Measurements from ENCODE around the gene FAM162A. TPM values are rescaled to one million over a fixed set of nuclear protein-coding genes. Genes with fewer than 3 reads are reported as not detected.

Gene FAM162A
- total RNA-seq, 1 donor from 2014 or later: 52.5 TPM

DNA sequence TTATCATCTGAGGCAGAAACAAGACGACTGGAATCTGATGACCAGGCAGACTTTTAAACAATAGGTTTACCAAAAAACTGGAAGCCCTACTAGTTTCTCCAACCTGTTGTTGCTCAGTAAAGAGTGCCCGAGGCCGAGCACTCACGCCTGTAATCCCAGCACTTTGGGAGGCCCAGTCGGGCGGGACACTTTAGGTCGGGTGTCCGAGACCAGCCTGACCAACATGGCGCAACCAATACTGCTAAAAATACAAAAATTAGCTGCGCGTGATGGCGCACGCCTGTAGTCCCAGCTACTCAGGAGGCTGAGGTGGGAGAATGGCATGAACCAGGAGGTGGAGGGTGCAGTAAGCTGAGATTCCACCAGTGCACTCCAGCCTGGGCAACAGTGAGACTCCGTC is 33.0 kb downstream of the FAM162A start:
- H3K4me3 Mint-ChIP-seq (ENCODE audit: low read depth): peak overlapping the region; percentile 91
- H3K36me3 Mint-ChIP-seq (ENCODE audit: insufficient read depth): peaks cover 6% of the 10 kb centered on the region
- no peaks in the 10 kb centered on the region for H3K9me3 Mint-ChIP-seq (ENCODE audit: low read depth)
- H3K4me1 Mint-ChIP-seq (ENCODE audit: low read depth): peaks cover 18% of the 10 kb centered on the region
- H3K27ac Mint-ChIP-seq: peak overlapping the region; percentile 98
- no peak for DNase-seq (ENCODE audit: low spot score, unreplicated experiment)
- TF ChIP-seq, protein P1, sequence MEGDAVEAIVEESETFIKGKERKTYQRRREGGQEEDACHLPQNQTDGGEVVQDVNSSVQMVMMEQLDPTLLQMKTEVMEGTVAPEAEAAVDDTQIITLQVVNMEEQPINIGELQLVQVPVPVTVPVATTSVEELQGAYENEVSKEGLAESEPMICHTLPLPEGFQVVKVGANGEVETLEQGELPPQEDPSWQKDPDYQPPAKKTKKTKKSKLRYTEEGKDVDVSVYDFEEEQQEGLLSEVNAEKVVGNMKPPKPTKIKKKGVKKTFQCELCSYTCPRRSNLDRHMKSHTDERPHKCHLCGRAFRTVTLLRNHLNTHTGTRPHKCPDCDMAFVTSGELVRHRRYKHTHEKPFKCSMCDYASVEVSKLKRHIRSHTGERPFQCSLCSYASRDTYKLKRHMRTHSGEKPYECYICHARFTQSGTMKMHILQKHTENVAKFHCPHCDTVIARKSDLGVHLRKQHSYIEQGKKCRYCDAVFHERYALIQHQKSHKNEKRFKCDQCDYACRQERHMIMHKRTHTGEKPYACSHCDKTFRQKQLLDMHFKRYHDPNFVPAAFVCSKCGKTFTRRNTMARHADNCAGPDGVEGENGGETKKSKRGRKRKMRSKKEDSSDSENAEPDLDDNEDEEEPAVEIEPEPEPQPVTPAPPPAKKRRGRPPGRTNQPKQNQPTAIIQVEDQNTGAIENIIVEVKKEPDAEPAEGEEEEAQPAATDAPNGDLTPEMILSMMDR (IDR thresholded peaks at IDR 0.05; ENCODE audit: unreplicated experiment): no peak
- no peaks in the 10 kb centered on the region for H3K27me3 Mint-ChIP-seq

DNA sequence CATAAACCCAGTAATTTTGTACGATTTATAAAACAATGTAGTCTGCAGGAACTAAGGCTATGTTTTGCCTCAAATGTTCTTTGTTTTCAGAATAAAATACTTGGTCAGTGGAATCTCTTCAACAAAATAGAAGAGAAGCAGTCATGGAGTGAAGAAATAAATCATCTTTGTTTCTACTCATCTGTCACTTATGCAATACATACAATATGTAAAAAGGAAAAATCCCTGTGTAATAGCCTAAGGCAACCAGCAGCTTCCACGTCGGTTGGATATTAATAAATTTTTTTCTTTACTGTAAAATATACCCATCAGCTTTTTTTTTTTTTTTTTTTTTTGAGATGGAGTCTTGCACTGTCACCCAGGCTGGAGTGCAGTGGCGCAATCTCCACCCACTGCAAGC is 37.1 kb downstream of the FAM162A start:
- Mint-ChIP-seq H3K36me3 (ENCODE audit: insufficient read depth) (peaks cover 4% of the 10 kb centered on the region), H3K9me3 (ENCODE audit: low read depth) (no peaks in the 10 kb centered on the region), H3K4me1 (ENCODE audit: low read depth) (peaks cover 6% of the 10 kb centered on the region), H3K27me3 (no peaks in the 10 kb centered on the region), H3K4me3 (ENCODE audit: low read depth) (no peak overlapping the region), H3K27ac (no peak overlapping the region)
- TF ChIP-seq, protein P1 (IDR thresholded peaks at IDR 0.05; ENCODE audit: unreplicated experiment): no peak
- DNase-seq (ENCODE audit: low spot score, unreplicated experiment): no peak

DNA sequence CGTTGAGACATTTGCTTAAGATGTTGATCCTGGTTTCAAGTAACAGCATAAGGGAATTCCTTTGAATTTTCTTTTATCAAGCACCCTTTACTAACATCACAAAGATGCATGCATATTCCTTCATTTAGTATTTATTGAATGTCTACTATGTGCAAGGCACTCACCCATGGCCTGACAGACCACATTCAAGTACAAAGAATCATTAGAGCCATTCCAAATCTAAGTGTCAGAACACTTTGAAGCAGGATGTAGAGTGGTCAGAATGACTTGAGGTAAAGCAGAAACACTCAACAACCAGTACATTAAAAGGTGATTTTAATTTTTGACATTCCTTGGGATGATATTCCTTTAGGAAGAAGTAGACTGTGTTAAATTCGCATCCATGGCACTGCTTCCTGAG is 37.9 kb downstream of the FAM162A start:
- no peak for DNase-seq (ENCODE audit: low spot score, unreplicated experiment)
- H3K4me3 Mint-ChIP-seq (ENCODE audit: low read depth): no peak overlapping the region
- peaks cover 3% of the 10 kb centered on the region for H3K4me1 Mint-ChIP-seq (ENCODE audit: low read depth)
- no peak overlapping the region for H3K27ac Mint-ChIP-seq
- TF ChIP-seq, protein P1 (IDR thresholded peaks at IDR 0.05; ENCODE audit: unreplicated experiment): no peak
- H3K36me3 Mint-ChIP-seq (ENCODE audit: insufficient read depth): peaks cover 4% of the 10 kb centered on the region
- H3K27me3 Mint-ChIP-seq: no peaks in the 10 kb centered on the region
- no peaks in the 10 kb centered on the region for H3K9me3 Mint-ChIP-seq (ENCODE audit: low read depth)

DNA sequence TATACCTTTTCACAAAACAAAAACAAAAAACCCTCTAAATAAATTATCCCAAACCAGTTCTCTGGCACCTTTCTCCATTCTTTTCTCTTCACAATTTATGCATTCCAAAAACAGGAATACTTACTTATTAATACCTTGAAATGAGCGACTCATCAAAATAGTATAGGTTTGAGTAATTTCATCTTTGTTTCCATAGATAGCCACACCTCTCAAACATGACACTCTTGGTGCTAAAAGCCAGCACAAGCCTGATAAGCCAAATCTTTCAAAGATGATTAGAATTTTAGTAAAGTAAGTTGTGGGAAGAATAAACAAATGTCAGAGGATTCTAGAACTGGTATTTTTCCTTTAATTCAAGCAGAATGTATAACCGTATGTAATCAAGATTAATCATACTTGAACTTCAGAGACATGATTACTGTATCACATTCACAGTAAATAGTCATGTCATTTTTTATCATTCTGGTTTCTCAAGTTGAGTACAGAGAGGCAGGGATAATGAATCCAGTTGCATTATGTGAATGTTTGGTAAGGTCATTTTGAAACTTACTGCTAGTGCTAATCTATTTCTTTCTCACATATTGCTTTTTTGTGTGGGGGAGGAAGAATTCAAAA is 44.0 kb downstream of the FAM162A start:
- Mint-ChIP-seq H3K4me1 (ENCODE audit: low read depth) (peaks cover 1% of the 10 kb centered on the region), H3K27me3 (no peaks in the 10 kb centered on the region), H3K4me3 (ENCODE audit: low read depth) (no peak overlapping the region), H3K9me3 (ENCODE audit: low read depth) (no peaks in the 10 kb centered on the region), H3K27ac (no peak overlapping the region), H3K36me3 (ENCODE audit: insufficient read depth) (peaks cover 19% of the 10 kb centered on the region)
- TF ChIP-seq, protein P1 (IDR thresholded peaks at IDR 0.05; ENCODE audit: unreplicated experiment): no peak
- DNase-seq (ENCODE audit: low spot score, unreplicated experiment): no peak

DNA sequence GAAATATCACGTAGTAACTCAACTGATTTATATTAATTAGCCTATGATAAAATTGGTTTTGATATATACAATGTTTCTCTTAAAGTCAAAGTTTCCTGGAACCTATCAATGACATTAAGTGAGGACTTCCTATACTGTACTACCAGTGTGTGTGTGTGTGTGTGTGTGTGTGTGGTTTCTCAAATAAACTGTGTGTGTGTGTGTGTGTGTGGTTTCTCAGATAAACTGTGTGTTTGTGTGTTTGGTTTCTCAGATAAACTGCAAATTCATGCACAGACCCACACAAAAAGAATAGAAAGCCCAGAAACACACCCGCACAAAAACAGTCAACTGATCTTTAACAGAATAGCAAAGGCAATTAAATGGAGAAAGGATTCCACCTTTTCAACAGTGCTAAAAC is 46.4 kb downstream of the FAM162A start:
- TF ChIP-seq, protein P1 (IDR thresholded peaks at IDR 0.05; ENCODE audit: unreplicated experiment): no peak
- no peaks in the 10 kb centered on the region for H3K9me3 Mint-ChIP-seq (ENCODE audit: low read depth)
- H3K4me3 Mint-ChIP-seq (ENCODE audit: low read depth): no peak overlapping the region
- no peak overlapping the region for H3K27ac Mint-ChIP-seq
- no peak for DNase-seq (ENCODE audit: low spot score, unreplicated experiment)
- H3K4me1 Mint-ChIP-seq (ENCODE audit: low read depth): peaks cover 1% of the 10 kb centered on the region
- peaks cover 25% of the 10 kb centered on the region for H3K36me3 Mint-ChIP-seq (ENCODE audit: insufficient read depth)
- H3K27me3 Mint-ChIP-seq: no peaks in the 10 kb centered on the region

Data from progenitor cell of endocrine pancreas (in vitro differentiated cells).